Hepatocyte (in vitro differentiated cells): ENCODE measurements around the gene VPS45. TPM values are rescaled to one million over a fixed set of nuclear protein-coding genes. Genes with fewer than 3 reads are reported as not detected.
A peak's percentile ranks its signal among the peaks of the same experiment; 100 is the strongest.

Experiments used
- DNase-seq: peaks from one replicate; pipeline ENCODE4 v3.0.0-alpha.2; 2016; ENCODE audit warnings: low spot score
- H2AFZ ChIP-seq: fragments of 200-600 bp; sonication (generic); 2 replicates; pipeline ENCODE4 v1.6.0; 2016; ENCODE audit warnings: antibody characterized with exemption, mild to moderate bottlenecking
- H3K27ac ChIP-seq: fragments of 200-600 bp; sonication (generic); 2 replicates; pipeline ENCODE4 v1.5.1; 2016; ENCODE audit warnings: mild to moderate bottlenecking
- H3K27me3 ChIP-seq: fragments of 200-600 bp; sonication (generic); 2 replicates; pipeline ENCODE4 v1.6.1; 2016
- H3K36me3 ChIP-seq: fragments of 200-600 bp; sonication (generic); replicated peaks from 2 replicates; pipeline ENCODE4 v1.5.1; 2016; ENCODE audit warnings: low read depth; ENCODE audit not compliant: insufficient read depth
- H3K4me1 ChIP-seq: fragments of 200-600 bp; sonication (generic); 2 replicates; pipeline ENCODE4 v1.5.1; 2016; ENCODE audit warnings: mild to moderate bottlenecking, moderate library complexity; ENCODE audit not compliant: insufficient read depth
- H3K4me2 ChIP-seq: fragments of 200-600 bp; sonication (generic); 2 replicates; pipeline ENCODE4 v1.6.0; 2016
- H3K4me3 ChIP-seq: fragments of 200-600 bp; sonication (generic); 2 replicates; pipeline ENCODE4 v1.5.1; 2016; ENCODE audit warnings: mild to moderate bottlenecking
- H3K79me2 ChIP-seq: fragments of 200-600 bp; sonication (generic); 2 replicates; pipeline ENCODE4 v1.6.0; 2017; ENCODE audit warnings: mild to moderate bottlenecking
- H3K9me2 ChIP-seq: fragments of 200-600 bp; sonication (generic); replicated peaks from 2 replicates; pipeline ENCODE4 v1.6.0; 2017; ENCODE audit warnings: mild to moderate bottlenecking; ENCODE audit not compliant: insufficient read depth
- H3K9me3 ChIP-seq: fragments of 200-600 bp; sonication (generic); 2 replicates; pipeline ENCODE4 v1.5.1; 2016; ENCODE audit warnings: low read depth, mild to moderate bottlenecking
- H4K20me1 ChIP-seq: fragments of 200-600 bp; sonication (generic); 2 replicates; pipeline ENCODE4 v1.6.0; 2016; ENCODE audit warnings: mild to moderate bottlenecking; ENCODE audit not compliant: insufficient read depth, poor library complexity, severe bottlenecking
- CTCF ChIP-seq: fragments of 200-600 bp; sonication (generic); IDR thresholded peaks from 2 replicates; pipeline ENCODE4 v1.5.1; 2016; ENCODE audit warnings: antibody characterized with exemption, mild to moderate bottlenecking; ENCODE audit not compliant: poor library complexity
- EZH2 ChIP-seq: fragments of 200-600 bp; sonication (generic); IDR thresholded peaks from 2 replicates; pipeline ENCODE4 v1.6.1; 2016; ENCODE audit warnings: antibody characterized with exemption, mild to moderate bottlenecking, borderline replicate concordance
- EZH2phosphoT487 ChIP-seq: fragments of 200-600 bp; sonication (generic); IDR thresholded peaks from one replicate; pipeline ENCODE4 v1.6.1; 2018; ENCODE audit warnings: antibody characterized with exemption, mild to moderate bottlenecking, low read depth, moderate library complexity; ENCODE audit not compliant: unreplicated experiment, severe bottlenecking
- WGBS: methylation state at CpG from one replicate; pipeline ENCODE4 v1.1.6; 2016; ENCODE audit warnings: low lambda C conversion rate; ENCODE audit errors: missing lambda C conversion rate; 5-methylcytosine and 5-hydroxymethylcytosine counted together
- polyA plus RNA-seq: library from polyadenylated mRNA; unstranded; fragments of >200 nt; fragmentation: Nextera tagmentation; extraction: Ambion mirVana; gene quantifications from 2 replicates; pipeline ENCODE4 v1.2.1, GENCODE V29; 2016
- total RNA-seq: library from RNA; depleted of rRNA; stranded (reverse); fragments of >200 nt; gene quantifications from 2 replicates; pipeline ENCODE4 v1.2.3, GENCODE V29; 2014

The VPS45 gene
- total and polyA plus RNA-seq, 2 experiments from 2014 or later = 23.8 to 37.1 TPM

GRCh38 chr1:150161747-150162581 lies 94.4 kb downstream of the VPS45 start:
- Histone ChIP-seq H3K27me3 (no peaks in the 10 kb centered on the region), H3K9me3 (no peaks in the 10 kb centered on the region), H3K9me2 (no peaks in the 10 kb centered on the region), H3K4me1 (peaks cover 17% of the 10 kb centered on the region), H3K4me2 (peak overlapping the region; percentile 69), H4K20me1 (no peaks in the 10 kb centered on the region), H3K27ac (peak overlapping the region; percentile 95), H2AFZ (no peak overlapping the region), H3K36me3 (no peaks in the 10 kb centered on the region), H3K79me2 (no peaks in the 10 kb centered on the region), H3K4me3 (peak overlapping the region; percentile 1)
- 79% methylated on average over 9 of the region's 9 CpGs for WGBS
- TF ChIP-seq CTCF (no peak), EZH2phosphoT487 (no peak), EZH2 (no peak)
- DNase-seq = peak; percentile 43

DNA sequence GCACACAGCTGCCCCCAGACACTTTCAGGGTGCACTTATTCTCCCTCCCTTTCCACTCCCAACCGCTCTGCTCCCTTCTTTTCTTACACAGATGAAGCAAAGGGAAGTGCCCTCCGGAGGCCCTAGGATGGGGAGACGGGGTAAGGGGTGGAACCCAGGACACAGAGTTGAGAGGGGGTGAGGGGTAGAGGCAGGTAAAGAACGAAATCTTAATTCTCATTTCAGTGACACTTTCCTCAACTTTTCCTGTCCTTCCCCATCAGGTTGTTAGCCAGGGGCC lies 94.9 kb downstream of the VPS45 start:
- Histone ChIP-seq H3K36me3 (no peaks in the 10 kb centered on the region), H2AFZ (no peak overlapping the region), H3K27me3 (no peaks in the 10 kb centered on the region), H3K4me1 (peaks cover 17% of the 10 kb centered on the region), H3K9me2 (no peaks in the 10 kb centered on the region), H3K79me2 (no peaks in the 10 kb centered on the region), H4K20me1 (no peaks in the 10 kb centered on the region), H3K4me2 (peak overlapping the region; percentile 69), H3K4me3 (peak overlapping the region; percentile 1), H3K9me3 (no peaks in the 10 kb centered on the region), H3K27ac (peak overlapping the region; percentile 95)
- no peak for TF ChIP-seq EZH2
- no peak for TF ChIP-seq EZH2phosphoT487
- no peak for TF ChIP-seq CTCF
- 31% methylated on average over 4 of the region's 4 CpGs for WGBS
- no peak for DNase-seq

DNA sequence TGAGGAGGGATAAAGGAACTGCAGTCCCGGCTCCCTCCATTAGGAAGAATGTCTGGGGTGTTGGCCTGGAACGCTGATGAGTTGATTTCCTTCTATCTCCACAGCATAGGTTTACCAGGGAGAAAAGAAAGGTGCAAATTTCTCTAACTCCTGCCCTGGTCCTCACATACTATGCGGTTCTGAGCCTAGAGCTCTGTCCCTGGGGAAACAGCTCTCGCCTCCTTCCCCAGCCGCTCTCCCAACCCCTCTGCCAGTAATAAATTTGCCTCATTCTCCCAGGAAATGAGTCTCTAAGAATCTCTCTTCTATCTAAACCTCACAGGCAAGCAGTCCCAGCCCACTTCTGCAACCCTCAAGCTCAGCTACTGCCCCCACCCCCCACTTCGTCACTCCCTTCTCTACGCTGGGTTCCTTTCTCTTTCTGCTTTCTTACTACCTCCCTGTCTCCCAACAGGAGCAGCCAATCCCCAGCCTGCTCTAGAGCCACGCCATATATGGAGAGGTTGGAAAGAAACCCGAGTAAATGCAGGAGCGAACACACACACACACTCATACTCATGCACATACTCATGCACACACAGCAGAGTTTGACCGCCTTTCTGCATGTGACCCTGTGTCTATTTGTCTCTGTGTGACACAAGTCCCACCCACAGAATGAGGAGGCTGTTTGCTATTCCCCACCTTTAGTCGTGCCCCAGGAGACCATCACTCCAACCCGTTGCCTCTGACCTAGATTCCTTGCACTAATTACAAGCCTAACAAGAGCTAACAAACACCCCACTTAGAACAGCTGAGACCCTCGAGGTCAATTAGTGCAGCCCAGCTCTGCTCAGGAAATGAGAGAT lies 95.5 kb downstream of the VPS45 start:
- Histone ChIP-seq H3K9me3 (no peaks in the 10 kb centered on the region), H4K20me1 (no peaks in the 10 kb centered on the region), H3K27me3 (no peaks in the 10 kb centered on the region), H3K27ac (peak overlapping the region; percentile 95), H3K9me2 (no peaks in the 10 kb centered on the region), H3K4me1 (peaks cover 17% of the 10 kb centered on the region), H3K79me2 (no peaks in the 10 kb centered on the region), H2AFZ (no peak overlapping the region), H3K4me3 (peak overlapping the region; percentile 1), H3K4me2 (peak overlapping the region; percentile 69), H3K36me3 (no peaks in the 10 kb centered on the region)
- no peak for TF ChIP-seq EZH2
- TF ChIP-seq EZH2phosphoT487 = no peak
- no peak for TF ChIP-seq CTCF
- peak; percentile 96 for DNase-seq
- 3% methylated on average over 14 of the region's 14 CpGs for WGBS
